Panc1 (cell line): ENCODE data around the gene SNX1.

Experiments
- CTCF ChIP-seq: fragments of 450-650 bp; IDR thresholded peaks from 2 replicates; pipeline ENCODE4 v1.5.1; 2017; ENCODE audit warnings: mild to moderate bottlenecking
- POLR2AphosphoS5 ChIP-seq: IDR thresholded peaks from 2 replicates; pipeline ENCODE4 v1.6.1; 2012; ENCODE audit warnings: mild to moderate bottlenecking, low read depth, low read length, moderate library complexity
- REST ChIP-seq, 2 experiments: IDR thresholded peaks; 2 replicates each; pipeline ENCODE4 v1.6.1; 2011 to 2012; ENCODE audit warnings: low read depth in 2 of 2, control low read depth in 1 of 2, low read length in 1 of 2, mild to moderate bottlenecking in 1 of 2, moderate library complexity in 1 of 2; ENCODE audit not compliant: insufficient read depth in 1 of 2
- SIN3A ChIP-seq: IDR thresholded peaks from 2 replicates; pipeline ENCODE4 v1.6.1; 2012; ENCODE audit warnings: low read depth, mild to moderate bottlenecking, low read length, moderate library complexity, borderline replicate concordance; ENCODE audit not compliant: insufficient read depth
- TCF7L2 ChIP-seq: IDR thresholded peaks from 2 replicates; pipeline ENCODE4 v1.6.1; 2011; ENCODE audit warnings: mild to moderate bottlenecking, low read depth, low read length, inconsistent platforms

GRCh38 chr15:64158363-64159134 is 62.8 kb downstream of the SNX1 start:
- TF ChIP-seq SIN3A, result no peak
- no peak for TF ChIP-seq POLR2AphosphoS5
- no peak for TF ChIP-seq CTCF
- no peak for TF ChIP-seq REST (IDR thresholded peaks at IDR 0.05; ENCODE audit: insufficient read depth in 1 of 2, low read depth in 2 of 2, low read length in 1 of 2)
- TF ChIP-seq TCF7L2, result no peak
